Right lobe of liver (tissue), 6 donors: ENCODE measurements around the gene GPR78. TPM values are rescaled to one million over a fixed set of nuclear protein-coding genes. Genes with fewer than 3 reads are reported as not detected.

Source experiments
- ATAC-seq, 4 donors: fragments of 200-7000 bp; cut with Tn5 transposase; one replicate each; pipeline ENCODE4 v1.9.1; 2020; ENCODE audit warnings: mild to moderate bottlenecking in 4 of 4, moderate library complexity in 4 of 4
- DNase-seq, 3 donors: peaks; one replicate each; pipeline ENCODE4 v3.0.0-alpha.2; 2020
- H3K27ac ChIP-seq, 3 donors: fragments of 200-600 bp; one replicate each; pipeline ENCODE4 v1.8.0; 2022
- H3K27me3 ChIP-seq, 2 donors: fragments of 200-600 bp; one replicate each; pipeline ENCODE4 v1.8.0; 2022
- H3K36me3 ChIP-seq, 4 donors: fragments of 200-600 bp; sonication (generic) in 1 of 4; one replicate each; pipeline versions ENCODE4 v1.5.1 to v1.8.0; 2017 to 2022; ENCODE audit warnings: control low read depth in 1 of 4
- H3K4me1 ChIP-seq, 4 donors: fragments of 200-600 bp; sonication (generic) in 1 of 4; one replicate each; pipeline versions ENCODE4 v1.5.1 to v1.8.0; 2017 to 2022; ENCODE audit warnings: control low read depth in 1 of 4
- H3K4me3 ChIP-seq, 3 donors: fragments of 200-600 bp; one replicate each; pipeline ENCODE4 v1.8.0; 2022
- H3K9me3 ChIP-seq, 4 donors: fragments of 200-600 bp; sonication (generic) in 1 of 4; one replicate each; pipeline versions ENCODE4 v1.5.1 to v1.8.0; 2017 to 2022; ENCODE audit warnings: control low read depth in 1 of 4
- CTCF ChIP-seq, 4 donors: fragments of 200-600 bp in 3 of 4; fragments of 450-650 bp in 1 of 4; IDR thresholded peaks; one replicate each; pipeline versions ENCODE4 v1.5.1 to v1.8.0; 2016 to 2022; ENCODE audit warnings: antibody characterized with exemption in 4 of 4, mild to moderate bottlenecking in 2 of 4
- POLR2A ChIP-seq: fragments of 450-650 bp; IDR thresholded peaks from one replicate; pipeline ENCODE4 v1.6.1; 2017; ENCODE audit warnings: antibody characterized with exemption, mild to moderate bottlenecking
- WGBS: methylation state at CpG from one replicate; pipeline ENCODE4 v1.1.6; 2018; ENCODE audit warnings: low coverage, low lambda C conversion rate; ENCODE audit not compliant: insufficient coverage; ENCODE audit errors: missing lambda C conversion rate; 5-methylcytosine and 5-hydroxymethylcytosine counted together
- intact Hi-C, 2 donors: fragments of 100-400 bp; cut with DNase I; formaldehyde crosslinking; loops; one replicate each; pipeline versions ENCODE4 v1.11.2 to v1.14.1; 2022
- total RNA-seq, 6 experiments: library from RNA; depleted of rRNA in 2 of 6; stranded (reverse); fragments of >200 nt in 2 of 6; fragmentation: NEBNext Ultra II Directional in 3 of 6; extraction: Animal tissue kit (Norgen Biotek cat#: 25700) in 3 of 6; gene quantifications; one replicate each; pipeline versions ENCODE4 v1.1.0 to v1.2.4, GENCODE V29; 2016 to 2023
- donor health status: DM: no; HTN: yes; CAD: no.
- donor health status: DM: no; HTN: no; CAD: no.
- donor health status: DM: no; HTN: no; CAD: no.
- donor health status: DM: no; HTN: yes; CAD: no.
- donor health status: DM: no; HTN: yes; CAD: no.

Gene GPR78
- total RNA-seq, 6 experiments from 2014 or later, result not detected

- no CpG with 5 or more reads among the region's 5 CpGs for WGBS
Observed at GRCh38 chr4:8539661-8540060, 40.5 kb upstream of the GPR78 start.

DNA sequence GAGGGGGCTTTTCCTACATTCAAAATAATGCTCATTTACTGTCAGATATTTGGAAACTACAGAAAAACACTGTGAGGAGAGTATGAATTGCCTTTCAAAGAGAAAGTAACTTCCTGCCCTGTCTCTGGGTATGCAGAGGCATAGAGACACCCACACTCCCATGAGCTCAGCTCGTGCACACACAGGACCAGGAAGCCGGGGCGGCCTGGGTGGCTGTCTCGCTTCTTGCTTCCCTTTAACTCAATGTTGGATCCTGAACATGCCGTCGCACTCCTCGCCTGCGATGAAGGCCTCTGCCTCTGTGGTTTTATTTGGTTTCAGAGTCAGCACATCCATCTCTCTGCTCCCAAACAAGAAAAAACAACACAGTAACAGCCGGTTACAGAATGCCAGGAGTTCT, 40.1 kb upstream of the GPR78 start:
- DNase-seq, result peak in 1 of 3 donors; percentile 22
- Histone ChIP-seq H3K9me3 (no peaks in the 10 kb centered on the region), H3K27ac (no peak overlapping the region), H3K27me3 (no peaks in the 10 kb centered on the region), H3K4me1 (peaks cover 0 to 7% (median 0%) of the 10 kb centered on the region in 4 donors), H3K36me3 (no peaks in the 10 kb centered on the region), H3K4me3 (no peak overlapping the region)
- 67% methylated on average over 3 of the region's 9 CpGs for WGBS
- intact Hi-C loops, result no loop called here
- ATAC-seq, result no peak
- TF ChIP-seq CTCF (IDR thresholded peaks at IDR 0.05), result no peak
- no peak for TF ChIP-seq POLR2A

More at GRCh38 chr4:8539661-8540060, 40.5 kb upstream of the GPR78 start:
- no peak overlapping the region for H3K4me3 ChIP-seq
- ATAC-seq (no peak), DNase-seq (peak in 1 of 3 donors; percentile 16)
- H3K9me3 ChIP-seq, result no peaks in the 10 kb centered on the region
- intact Hi-C loops, result no loop called here
- H3K27me3 ChIP-seq, result no peaks in the 10 kb centered on the region
- no peak for TF ChIP-seq CTCF (IDR thresholded peaks at IDR 0.05)
- no peak for TF ChIP-seq POLR2A
- no peak overlapping the region for H3K27ac ChIP-seq
- peaks cover 0 to 7% (median 0%) of the 10 kb centered on the region in 4 donors for H3K4me1 ChIP-seq
- no peaks in the 10 kb centered on the region for H3K36me3 ChIP-seq

DNA sequence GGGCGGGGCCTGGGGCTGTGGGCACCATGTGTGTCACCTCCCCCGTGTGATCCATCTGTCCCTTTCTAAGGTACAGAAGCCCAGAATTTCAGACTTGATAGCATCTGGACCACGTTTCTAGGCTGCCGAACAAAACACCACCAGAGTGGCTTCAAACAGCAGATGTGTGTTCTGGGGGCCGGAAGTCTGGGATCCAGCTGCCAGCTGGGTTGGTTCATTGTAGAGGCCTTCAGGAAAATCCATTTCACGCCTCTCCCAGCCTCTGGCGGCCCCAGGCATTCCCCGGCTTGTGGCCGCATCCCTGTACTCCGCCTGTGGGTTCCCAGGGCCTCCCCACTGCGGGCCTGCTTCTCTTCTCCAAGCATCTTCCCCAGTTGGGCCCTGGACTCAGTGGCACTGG, 39.6 kb upstream of the GPR78 start:
- no peak for TF ChIP-seq CTCF (IDR thresholded peaks at IDR 0.05)
- TF ChIP-seq POLR2A, result no peak
- H3K4me3 ChIP-seq, result no peak overlapping the region

GRCh38 chr4:8540991-8541390, 39.2 kb upstream of the GPR78 start:
- no peak overlapping the region for H3K4me3 ChIP-seq
- DNase-seq (peak in 1 of 3 donors; percentile 37), ATAC-seq (no peak)
- no peaks in the 10 kb centered on the region for H3K27me3 ChIP-seq
- no peaks in the 10 kb centered on the region for H3K9me3 ChIP-seq
- intact Hi-C loops, result no loop called here
- H3K27ac ChIP-seq, result no peak overlapping the region
- H3K4me1 ChIP-seq, result peaks cover 0 to 7% (median 0%) of the 10 kb centered on the region in 4 donors
- TF ChIP-seq POLR2A, result no peak
- TF ChIP-seq CTCF (IDR thresholded peaks at IDR 0.05), result no peak
- no peaks in the 10 kb centered on the region for H3K36me3 ChIP-seq
- WGBS, result 40% methylated on average over 1 of the region's 8 CpGs

More for the DNA sequence above, 39.6 kb upstream of the GPR78 start:
- H3K9me3 ChIP-seq, result no peaks in the 10 kb centered on the region
- 65% methylated on average over 5 of the region's 11 CpGs for WGBS
- H3K27me3 ChIP-seq, result no peaks in the 10 kb centered on the region
- DNase-seq (peak in 1 of 3 donors; percentile 27), ATAC-seq (no peak)
- H3K36me3 ChIP-seq, result no peaks in the 10 kb centered on the region
- no peak overlapping the region for H3K27ac ChIP-seq
- H3K4me1 ChIP-seq, result peaks cover 0 to 7% (median 0%) of the 10 kb centered on the region in 4 donors
- intact Hi-C loops, result no loop called here
